Measurements from ENCODE around the gene EFNA4. TPM values are rescaled to one million over a fixed set of nuclear protein-coding genes. Genes with fewer than 3 reads are reported as not detected.

Gene EFNA4
- total RNA-seq, 1 experiment from 2014 or later, result 8.0 TPM

DNA sequence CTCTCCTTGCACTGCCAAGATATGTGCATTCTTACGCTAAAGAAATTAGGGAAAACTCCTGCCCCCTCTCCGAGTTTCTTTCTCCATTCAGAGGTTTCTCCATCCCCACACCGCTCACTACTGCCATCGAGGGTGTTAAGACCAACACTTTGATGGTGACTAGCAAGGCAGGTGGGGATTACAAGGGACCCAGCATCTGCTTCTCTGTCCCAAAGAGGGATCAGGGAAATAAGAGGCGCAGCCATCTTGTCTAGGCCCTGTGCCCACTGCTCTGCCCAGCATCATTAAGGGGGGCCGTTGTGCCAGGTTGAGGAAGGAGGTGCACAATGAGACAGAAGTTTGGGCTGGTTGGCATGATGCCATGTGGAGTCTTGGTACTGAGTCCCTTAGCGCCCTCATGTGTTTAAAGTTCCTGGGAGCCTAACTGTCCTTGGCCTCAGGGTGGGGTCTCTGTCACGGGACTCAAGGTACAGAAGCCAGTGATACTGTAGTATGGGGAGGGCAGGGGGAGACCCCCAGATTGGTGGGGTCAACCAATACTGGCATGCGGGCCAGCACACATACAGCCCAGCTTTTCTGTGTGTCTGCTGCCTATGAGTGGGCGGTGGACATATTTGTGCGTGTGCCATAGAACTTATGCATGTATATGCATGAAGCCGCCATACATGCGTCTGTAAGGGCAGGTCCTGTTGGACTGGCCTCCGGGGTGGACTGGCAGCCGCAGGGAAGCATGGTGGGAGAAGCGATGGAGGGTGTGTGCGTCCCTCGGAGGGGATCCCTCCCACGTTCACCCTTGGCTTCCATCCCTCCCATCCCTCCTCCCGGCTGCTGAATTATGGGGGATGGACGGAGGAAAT, 20.6 kb downstream of the EFNA4 start:
- H3K27me3 ChIP-seq (ENCODE audit: control insufficient read depth, insufficient read depth, low read length), result peaks cover 9% of the 10 kb centered on the region
- no TSS peak for BruUV-seq (replicated peaks)
- peaks cover 21% of the 10 kb centered on the region for H3K4me1 ChIP-seq (ENCODE audit: control insufficient read depth, insufficient read depth, low read length)
- ChIA-PET POLR2A (interaction anchor here (0.6 kb wide), 1 partner anchor 128 kb away, joined by 9 read pairs; the partner anchor contains the start of gene PBXIP1), CTCF (interaction anchor here (0.7 to 1.5 kb wide), 10 partner anchors 11 to 113 kb away, joined by 3 to 21 read pairs (median 4); partner anchors contain the start of genes EFNA4, KRTCAP2 and SHC1)
- peak; percentile 13 for ATAC-seq
- in situ Hi-C loops (cut with HindIII; ENCODE audit: low pct_unique_long_range_greater_than_20kb, low sequenced_read_pairs), result no loop called here
- H3K4me3 ChIP-seq (ENCODE audit: low read depth in 2 of 2, low read length in 2 of 2), result peak overlapping the region; percentile 66 to 75
- DNase-seq (ENCODE audit: low read depth, low spot score), result no peak
- no peaks in the 10 kb centered on the region; the same call in 1 of the 2 replicates for H3K36me3 ChIP-seq (ENCODE audit: control insufficient read depth, insufficient read depth, low read length)
- intact Hi-C loops (cut with micrococcal nuclease; ENCODE audit: unreplicated experiment), result loop anchor here (1.0 kb wide), 1 partner anchor 21 kb away; the partner anchor contains the start of gene EFNA4
- no peaks in the 10 kb centered on the region for H3K9me3 ChIP-seq (ENCODE audit: control insufficient read depth, insufficient read depth, low read depth, low read length)
- H3K27ac ChIP-seq (ENCODE audit: low read length), result no peak overlapping the region
- no peak for TF ChIP-seq SIN3A (IDR thresholded peaks at IDR 0.05; ENCODE audit: borderline replicate concordance, insufficient read depth, low read depth, low read length)
- TF ChIP-seq POLR2AphosphoS5 (IDR thresholded peaks at IDR 0.05; ENCODE audit: low read depth, low read length), result no peak
- TF ChIP-seq, protein P1, sequence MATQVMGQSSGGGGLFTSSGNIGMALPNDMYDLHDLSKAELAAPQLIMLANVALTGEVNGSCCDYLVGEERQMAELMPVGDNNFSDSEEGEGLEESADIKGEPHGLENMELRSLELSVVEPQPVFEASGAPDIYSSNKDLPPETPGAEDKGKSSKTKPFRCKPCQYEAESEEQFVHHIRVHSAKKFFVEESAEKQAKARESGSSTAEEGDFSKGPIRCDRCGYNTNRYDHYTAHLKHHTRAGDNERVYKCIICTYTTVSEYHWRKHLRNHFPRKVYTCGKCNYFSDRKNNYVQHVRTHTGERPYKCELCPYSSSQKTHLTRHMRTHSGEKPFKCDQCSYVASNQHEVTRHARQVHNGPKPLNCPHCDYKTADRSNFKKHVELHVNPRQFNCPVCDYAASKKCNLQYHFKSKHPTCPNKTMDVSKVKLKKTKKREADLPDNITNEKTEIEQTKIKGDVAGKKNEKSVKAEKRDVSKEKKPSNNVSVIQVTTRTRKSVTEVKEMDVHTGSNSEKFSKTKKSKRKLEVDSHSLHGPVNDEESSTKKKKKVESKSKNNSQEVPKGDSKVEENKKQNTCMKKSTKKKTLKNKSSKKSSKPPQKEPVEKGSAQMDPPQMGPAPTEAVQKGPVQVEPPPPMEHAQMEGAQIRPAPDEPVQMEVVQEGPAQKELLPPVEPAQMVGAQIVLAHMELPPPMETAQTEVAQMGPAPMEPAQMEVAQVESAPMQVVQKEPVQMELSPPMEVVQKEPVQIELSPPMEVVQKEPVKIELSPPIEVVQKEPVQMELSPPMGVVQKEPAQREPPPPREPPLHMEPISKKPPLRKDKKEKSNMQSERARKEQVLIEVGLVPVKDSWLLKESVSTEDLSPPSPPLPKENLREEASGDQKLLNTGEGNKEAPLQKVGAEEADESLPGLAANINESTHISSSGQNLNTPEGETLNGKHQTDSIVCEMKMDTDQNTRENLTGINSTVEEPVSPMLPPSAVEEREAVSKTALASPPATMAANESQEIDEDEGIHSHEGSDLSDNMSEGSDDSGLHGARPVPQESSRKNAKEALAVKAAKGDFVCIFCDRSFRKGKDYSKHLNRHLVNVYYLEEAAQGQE (IDR thresholded peaks at IDR 0.05; ENCODE audit: insufficient read depth in 1 of 2, low read depth in 2 of 2, low read length in 1 of 2), result no peak
- no peak for TF ChIP-seq CTCF (IDR thresholded peaks at IDR 0.05)
- no peak for TF ChIP-seq TCF7L2 (IDR thresholded peaks at IDR 0.05; ENCODE audit: low read depth, low read length)

- ChIA-PET POLR2A (interaction anchor here (0.6 kb wide), 1 partner anchor 129 kb away, joined by 9 read pairs; the partner anchor contains the start of gene PBXIP1), CTCF (interaction anchor here (0.5 to 2.0 kb wide), 21 partner anchors 10 to 1618 kb away, joined by 3 to 21 read pairs (median 4); partner anchors contain the start of genes ADAM15, EFNA4, KRTCAP2 and SHC1)
- H3K27me3 ChIP-seq (ENCODE audit: control insufficient read depth, insufficient read depth, low read length), result peaks cover 6% of the 10 kb centered on the region
- in situ Hi-C loops (cut with HindIII; ENCODE audit: low pct_unique_long_range_greater_than_20kb, low sequenced_read_pairs) (no loop called here), intact Hi-C loops (cut with micrococcal nuclease; ENCODE audit: unreplicated experiment) (loop anchor here (1.0 kb wide), 1 partner anchor 22 kb away; the partner anchor contains the start of gene EFNA4)
- TF ChIP-seq, protein P1 (IDR thresholded peaks at IDR 0.05; ENCODE audit: insufficient read depth in 1 of 2, low read depth in 2 of 2, low read length in 1 of 2), result no peak
- TF ChIP-seq POLR2AphosphoS5 (IDR thresholded peaks at IDR 0.05; ENCODE audit: low read depth, low read length) (no peak), TCF7L2 (IDR thresholded peaks at IDR 0.05; ENCODE audit: low read depth, low read length) (no peak), CTCF (IDR thresholded peaks at IDR 0.05) (peak; percentile 92), SIN3A (IDR thresholded peaks at IDR 0.05; ENCODE audit: borderline replicate concordance, insufficient read depth, low read depth, low read length) (peak; percentile 84; the same call in 1 of the 2 replicates)
- H3K9me3 ChIP-seq (ENCODE audit: control insufficient read depth, insufficient read depth, low read depth, low read length), result no peaks in the 10 kb centered on the region
- no TSS peak for BruUV-seq (replicated peaks)
- H3K4me1 ChIP-seq (ENCODE audit: control insufficient read depth, insufficient read depth, low read length), result peaks cover 18% of the 10 kb centered on the region
- DNase-seq (ENCODE audit: low read depth, low spot score), result peak; percentile 87
- peak; percentile 88 for ATAC-seq
- no peaks in the 10 kb centered on the region; the same call in 1 of the 2 replicates for H3K36me3 ChIP-seq (ENCODE audit: control insufficient read depth, insufficient read depth, low read length)
- H3K4me3 ChIP-seq (ENCODE audit: low read depth in 2 of 2, low read length in 2 of 2), result peak overlapping the region; percentile 66 to 75
- H3K27ac ChIP-seq (ENCODE audit: low read length), result peak overlapping the region; percentile 71; the same call in 1 of the 2 replicates
Observed at GRCh38 chr1:155084722-155085503, 21.4 kb downstream of the EFNA4 start.
